Measurements from ENCODE around the gene EIF5B. TPM values are rescaled to one million over a fixed set of nuclear protein-coding genes. Genes with fewer than 3 reads are reported as not detected.

EIF5B gene
- polyA plus RNA-seq, 1 experiment = 4.8 TPM

- Histone ChIP-seq H3K36me3 (ENCODE audit: control insufficient read depth, insufficient read depth, low read length) (peaks cover 5% of the 10 kb centered on the region), H3K27me3 (ENCODE audit: control insufficient read depth, insufficient read depth, low read length) (no peaks in the 10 kb centered on the region), H3K4me3 (ENCODE audit: low read depth, low read length) (no peak overlapping the region)
- no peak for TF ChIP-seq CTCF (IDR thresholded peaks at IDR 0.05; ENCODE audit: insufficient read depth, low read depth, low read length)
- no peak for DNase-seq (ENCODE audit: low read depth)
- ChIA-PET CTCF (interaction anchor here (0.6 kb wide), 1 partner anchor 35 kb away, joined by 4 read pairs; no protein-coding TSS in a partner anchor), POLR2A (no interaction called here)
Observed at GRCh38 chr2:99377879-99378278, 40.7 kb downstream of the EIF5B start.

- DNase-seq (ENCODE audit: low read depth) = no peak
Observed at GRCh38 chr2:99380376-99381010, 43.3 kb downstream of the EIF5B start.

GRCh38 chr2:99382143-99382542, 45.0 kb downstream of the EIF5B start:
- ChIA-PET CTCF (interaction anchor here (1.8 kb wide), 1 partner anchor 12 kb away, joined by 7 read pairs; no protein-coding TSS in a partner anchor), POLR2A (no interaction called here)
- Histone ChIP-seq H3K36me3 (ENCODE audit: control insufficient read depth, insufficient read depth, low read length) (no peaks in the 10 kb centered on the region; the same call in none of the 2 replicates), H3K4me3 (ENCODE audit: low read depth, low read length) (no peak overlapping the region), H3K27me3 (ENCODE audit: control insufficient read depth, insufficient read depth, low read length) (no peaks in the 10 kb centered on the region)
- no peak for TF ChIP-seq CTCF (IDR thresholded peaks at IDR 0.05; ENCODE audit: insufficient read depth, low read depth, low read length)
- DNase-seq (ENCODE audit: low read depth) = no peak

More at GRCh38 chr2:99380376-99381010, 43.3 kb downstream of the EIF5B start:
- ChIA-PET POLR2A (no interaction called here), CTCF (interaction anchor here (0.6 to 1.1 kb wide), 3 partner anchors 43 to 236 kb away, joined by 3 to 4 read pairs (median 3); no protein-coding TSS in a partner anchor)
- H3K27me3 ChIP-seq (ENCODE audit: control insufficient read depth, insufficient read depth, low read length) = no peaks in the 10 kb centered on the region
- no peak for TF ChIP-seq CTCF (IDR thresholded peaks at IDR 0.05; ENCODE audit: insufficient read depth, low read depth, low read length)
- H3K36me3 ChIP-seq (ENCODE audit: control insufficient read depth, insufficient read depth, low read length) = peaks cover 3% of the 10 kb centered on the region
- no peak overlapping the region for H3K4me3 ChIP-seq (ENCODE audit: low read depth, low read length)

- no peak for DNase-seq (ENCODE audit: low read depth)
- no peak overlapping the region for H3K4me3 ChIP-seq (ENCODE audit: low read depth, low read length)
- ChIA-PET POLR2A (no interaction called here), CTCF (no interaction called here)
- H3K36me3 ChIP-seq (ENCODE audit: control insufficient read depth, insufficient read depth, low read length) = no peaks in the 10 kb centered on the region; the same call in 1 of the 2 replicates
- TF ChIP-seq CTCF (IDR thresholded peaks at IDR 0.05; ENCODE audit: insufficient read depth, low read depth, low read length) = no peak
- H3K27me3 ChIP-seq (ENCODE audit: control insufficient read depth, insufficient read depth, low read length) = no peaks in the 10 kb centered on the region
Observed at GRCh38 chr2:99386011-99386410, 48.8 kb downstream of the EIF5B start.

GRCh38 chr2:99388892-99389291, 51.7 kb downstream of the EIF5B start:
- H3K36me3 ChIP-seq (ENCODE audit: control insufficient read depth, insufficient read depth, low read length) = no peaks in the 10 kb centered on the region
- CTCF ChIA-PET = no interaction called here

More at GRCh38 chr2:99388892-99389291, 51.7 kb downstream of the EIF5B start:
- Histone ChIP-seq H3K27me3 (ENCODE audit: control insufficient read depth, insufficient read depth, low read length) (no peaks in the 10 kb centered on the region), H3K4me3 (ENCODE audit: low read depth, low read length) (no peak overlapping the region)
- no peak for TF ChIP-seq CTCF (IDR thresholded peaks at IDR 0.05; ENCODE audit: insufficient read depth, low read depth, low read length)
- DNase-seq (ENCODE audit: low read depth) = no peak
- POLR2A ChIA-PET = interaction anchor here (0.6 kb wide), 1 partner anchor 337 kb away, joined by 3 read pairs; no protein-coding TSS in a partner anchor

Data from BJ (cell line).